ENCODE results near the gene TRIM33.

Gene TRIM33

DNA sequence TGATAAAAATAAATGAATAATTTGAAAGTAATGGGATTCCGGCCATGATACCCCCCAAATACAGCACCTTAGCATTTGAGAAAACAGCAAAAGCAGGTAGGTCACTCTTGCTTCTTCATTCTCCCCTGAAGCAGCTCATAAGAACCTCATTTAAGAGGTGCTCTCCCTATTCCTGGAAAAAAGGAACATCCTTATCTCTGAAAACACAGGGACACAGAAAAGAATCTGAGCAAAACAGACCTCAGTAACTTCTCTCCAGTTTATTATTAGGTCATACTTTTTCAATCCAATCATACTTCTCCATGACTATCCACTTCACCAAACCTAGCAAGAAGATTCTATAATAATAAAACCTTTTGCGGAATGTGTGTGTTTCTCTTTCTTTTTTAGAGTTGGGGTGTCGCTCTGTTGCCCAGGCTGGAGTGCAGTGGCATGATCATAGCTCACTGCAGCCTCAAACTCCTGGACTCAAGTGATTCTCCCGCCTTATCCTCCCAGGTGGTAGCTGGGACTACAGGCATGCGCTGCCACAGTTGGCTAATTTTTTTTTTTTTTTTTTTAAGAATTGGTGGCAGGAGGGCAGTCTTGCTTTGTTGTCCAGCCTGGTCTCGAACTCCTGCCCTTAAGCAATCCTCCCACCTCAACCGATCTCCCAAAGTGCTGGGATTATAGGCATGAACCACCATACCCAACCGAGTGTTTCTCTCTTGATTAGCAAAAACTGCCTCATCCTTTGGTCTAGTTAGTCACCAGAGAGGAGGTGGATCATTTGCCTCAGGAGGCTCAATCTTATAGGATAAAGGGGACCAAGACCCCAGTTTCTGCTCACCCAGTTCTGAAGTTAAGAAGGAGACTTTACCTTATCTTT lies 10.6 kb upstream of the TRIM33 start:
- H3K4me3 ChIP-seq (ENCODE audit: low read depth, low read length): no peak overlapping the region
- in situ Hi-C loops (cut with HindIII; ENCODE audit: low sequenced_read_pairs): no loop called here
- no peak for DNase-seq (ENCODE audit: low read depth, low spot score)
- TF ChIP-seq, protein P1, sequence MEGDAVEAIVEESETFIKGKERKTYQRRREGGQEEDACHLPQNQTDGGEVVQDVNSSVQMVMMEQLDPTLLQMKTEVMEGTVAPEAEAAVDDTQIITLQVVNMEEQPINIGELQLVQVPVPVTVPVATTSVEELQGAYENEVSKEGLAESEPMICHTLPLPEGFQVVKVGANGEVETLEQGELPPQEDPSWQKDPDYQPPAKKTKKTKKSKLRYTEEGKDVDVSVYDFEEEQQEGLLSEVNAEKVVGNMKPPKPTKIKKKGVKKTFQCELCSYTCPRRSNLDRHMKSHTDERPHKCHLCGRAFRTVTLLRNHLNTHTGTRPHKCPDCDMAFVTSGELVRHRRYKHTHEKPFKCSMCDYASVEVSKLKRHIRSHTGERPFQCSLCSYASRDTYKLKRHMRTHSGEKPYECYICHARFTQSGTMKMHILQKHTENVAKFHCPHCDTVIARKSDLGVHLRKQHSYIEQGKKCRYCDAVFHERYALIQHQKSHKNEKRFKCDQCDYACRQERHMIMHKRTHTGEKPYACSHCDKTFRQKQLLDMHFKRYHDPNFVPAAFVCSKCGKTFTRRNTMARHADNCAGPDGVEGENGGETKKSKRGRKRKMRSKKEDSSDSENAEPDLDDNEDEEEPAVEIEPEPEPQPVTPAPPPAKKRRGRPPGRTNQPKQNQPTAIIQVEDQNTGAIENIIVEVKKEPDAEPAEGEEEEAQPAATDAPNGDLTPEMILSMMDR (IDR thresholded peaks at IDR 0.05; ENCODE audit: low read depth, low read length): no peak

DNA sequence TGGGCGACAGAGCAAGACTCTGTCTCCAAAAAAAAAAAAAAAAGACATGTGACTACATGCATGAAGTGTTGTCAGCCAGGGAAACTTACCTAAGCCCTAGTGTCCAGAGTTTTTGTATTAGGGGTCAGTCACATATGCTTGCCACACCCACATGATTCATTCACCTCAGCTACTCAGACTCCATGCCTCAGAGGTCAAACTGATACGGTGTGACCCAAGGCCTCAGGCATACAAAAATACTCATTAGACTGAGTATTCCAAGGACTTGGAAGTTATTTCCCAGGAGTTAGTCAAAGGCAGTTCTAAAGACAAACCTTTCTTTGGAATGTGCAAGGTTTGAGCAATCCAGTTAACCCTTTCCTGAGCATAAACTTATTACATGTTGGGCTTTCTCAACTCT lies 6.3 kb upstream of the TRIM33 start:
- in situ Hi-C loops (cut with HindIII; ENCODE audit: low sequenced_read_pairs): no loop called here
- TF ChIP-seq, protein P1 (IDR thresholded peaks at IDR 0.05; ENCODE audit: low read depth, low read length): no peak
- H3K4me3 ChIP-seq (ENCODE audit: low read depth, low read length): no peak overlapping the region
- no peak for DNase-seq (ENCODE audit: low read depth, low spot score)

DNA sequence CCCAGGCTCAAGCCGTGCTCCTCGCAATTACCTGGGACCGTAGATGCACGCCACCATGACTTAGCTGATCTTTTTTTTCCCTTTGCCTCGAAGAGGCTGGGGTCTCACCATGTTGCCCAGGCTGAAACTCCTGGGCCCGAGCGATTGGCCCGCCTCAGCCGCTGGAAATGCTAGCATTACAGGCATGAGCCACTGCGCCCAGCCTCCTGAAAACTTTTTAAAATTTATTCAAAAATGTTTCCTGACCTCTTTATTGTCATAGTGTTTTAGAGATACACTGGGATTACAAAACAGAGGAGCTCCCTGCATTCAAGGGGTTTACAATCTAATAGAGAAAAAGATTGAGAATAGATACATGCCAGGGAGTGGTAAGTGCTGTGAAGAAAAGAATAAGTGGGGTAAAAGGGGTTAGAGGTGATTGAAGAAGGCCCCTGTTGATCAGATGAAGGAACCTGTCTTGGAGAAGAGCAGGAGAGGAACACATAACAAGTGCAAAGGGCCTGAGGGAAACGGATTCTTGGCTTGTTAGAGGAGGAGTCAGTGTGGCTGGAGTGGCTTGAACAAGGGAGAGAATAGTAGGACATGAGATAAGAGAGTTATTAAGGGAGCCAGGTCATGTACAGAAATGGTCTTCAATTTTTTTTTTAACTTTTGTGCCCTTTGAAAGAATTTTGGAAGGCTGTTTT lies 1.7 kb upstream of the TRIM33 start:
- in situ Hi-C loops (cut with HindIII; ENCODE audit: low sequenced_read_pairs): no loop called here
- DNase-seq (ENCODE audit: low read depth, low spot score): no peak
- no peak overlapping the region for H3K4me3 ChIP-seq (ENCODE audit: low read depth, low read length)
- TF ChIP-seq, protein P1 (IDR thresholded peaks at IDR 0.05; ENCODE audit: low read depth, low read length): no peak

DNA sequence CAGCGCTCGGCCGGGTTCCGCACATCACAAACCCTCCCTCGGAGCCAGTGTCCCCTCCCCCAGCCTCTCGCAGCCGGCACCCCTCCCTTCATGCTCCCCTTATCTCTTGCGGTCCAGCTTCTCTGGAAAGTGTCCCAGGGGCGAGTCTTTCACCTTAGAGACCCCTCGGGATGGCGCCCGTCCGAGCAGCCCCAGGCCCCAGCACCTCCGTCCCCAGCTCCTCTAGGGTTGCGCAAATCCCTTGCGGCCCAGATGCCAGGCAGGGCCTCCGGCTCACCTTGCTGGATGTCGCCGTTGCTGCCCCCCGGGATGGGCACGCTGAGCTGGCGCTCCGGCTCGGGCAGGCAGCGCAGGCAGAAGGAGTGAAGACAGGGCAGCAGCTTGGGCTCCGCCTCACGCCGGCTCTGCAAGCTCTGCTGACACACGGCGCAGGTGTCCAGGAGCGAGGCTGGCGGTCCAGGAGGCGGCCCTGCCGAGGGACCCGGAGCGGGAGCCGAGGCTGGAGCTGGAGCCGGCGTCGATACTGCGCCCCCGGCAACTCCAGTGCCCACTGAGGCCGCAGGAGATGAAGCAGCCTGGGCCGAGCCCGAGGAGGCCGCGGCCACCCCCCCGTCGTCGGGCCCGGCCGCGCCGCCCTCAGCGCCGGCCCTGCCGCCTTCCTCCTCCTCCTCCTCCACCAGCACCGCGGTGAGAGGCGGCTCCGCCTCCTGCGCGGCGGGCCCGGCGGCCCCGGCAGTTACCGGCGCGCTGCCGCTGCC lies 550 bp downstream of the TRIM33 start:
- DNase-seq (ENCODE audit: low read depth, low spot score): peak; percentile 25
- peak overlapping the region; percentile 94 for H3K4me3 ChIP-seq (ENCODE audit: low read depth, low read length)
- TF ChIP-seq, protein P1 (IDR thresholded peaks at IDR 0.05; ENCODE audit: low read depth, low read length): no peak
- in situ Hi-C loops (cut with HindIII; ENCODE audit: low sequenced_read_pairs): no loop called here

DNA sequence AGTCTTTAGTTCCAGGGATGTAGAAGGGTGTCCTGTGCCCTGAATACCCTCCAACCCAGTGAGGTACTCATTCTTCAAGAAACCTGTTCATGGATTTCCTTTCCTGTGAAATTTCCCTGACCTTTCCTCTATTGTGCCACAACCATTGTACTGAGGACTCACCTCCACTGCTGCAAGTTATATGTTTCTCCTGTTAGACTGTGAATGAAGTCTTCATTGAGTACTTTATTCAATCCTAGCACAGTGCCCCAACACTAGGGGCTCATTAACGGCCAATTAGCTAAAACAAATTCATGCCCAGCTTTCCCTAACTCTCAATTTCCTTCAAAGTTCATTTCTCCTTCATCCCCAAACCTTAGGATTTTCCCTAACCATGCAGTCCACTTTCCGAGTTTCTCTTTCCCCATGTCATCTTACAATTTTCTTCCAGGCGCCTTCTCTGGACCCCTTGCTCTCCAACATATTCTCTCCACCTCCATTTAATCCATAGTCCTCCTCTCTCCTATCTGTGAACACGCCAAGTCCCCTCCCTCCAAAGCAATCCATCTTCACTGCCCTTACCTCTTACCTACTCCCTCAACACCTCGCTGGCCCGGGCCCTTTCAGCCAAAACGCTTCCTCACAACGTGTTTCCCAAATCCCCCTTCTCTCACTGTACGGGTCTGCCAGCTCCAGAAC lies 1.3 kb downstream of the TRIM33 start:
- DNase-seq (ENCODE audit: low read depth, low spot score): peak; percentile 6
- H3K4me3 ChIP-seq (ENCODE audit: low read depth, low read length): peak overlapping the region; percentile 94
- TF ChIP-seq, protein P1 (IDR thresholded peaks at IDR 0.05; ENCODE audit: low read depth, low read length): no peak
- in situ Hi-C loops (cut with HindIII; ENCODE audit: low sequenced_read_pairs): no loop called here

DNA sequence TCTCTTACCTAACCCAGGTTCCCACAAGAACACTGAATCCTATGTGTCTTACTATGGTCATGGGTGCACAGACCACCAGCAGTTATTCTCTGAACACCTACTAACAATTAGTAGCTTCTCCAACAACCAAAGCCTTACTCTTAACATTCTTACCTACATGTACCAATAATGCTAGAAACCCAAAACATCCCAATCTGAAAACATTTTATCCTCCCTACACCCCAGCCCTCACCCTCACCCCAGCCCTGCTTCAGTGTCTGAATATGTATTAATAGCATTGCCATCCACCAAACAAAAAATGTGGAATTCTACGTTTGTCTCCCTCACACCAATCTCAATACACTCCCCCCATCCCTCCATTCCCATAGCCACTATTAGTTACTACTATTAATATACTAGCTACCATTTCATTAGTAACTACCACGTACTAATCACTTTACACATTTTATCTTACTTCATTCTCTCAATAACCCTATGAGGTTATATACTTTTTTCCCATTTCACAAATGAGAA lies 2.6 kb downstream of the TRIM33 start:
- no peak for DNase-seq (ENCODE audit: low read depth, low spot score)
- TF ChIP-seq, protein P1 (IDR thresholded peaks at IDR 0.05; ENCODE audit: low read depth, low read length): no peak
- in situ Hi-C loops (cut with HindIII; ENCODE audit: low sequenced_read_pairs): no loop called here
- H3K4me3 ChIP-seq (ENCODE audit: low read depth, low read length): no peak overlapping the region

Measured in astrocyte of the spinal cord (primary cell).